SJSA1 (cell line): Measurements from ENCODE around the gene HOXB4. TPM values are rescaled to one million over a fixed set of nuclear protein-coding genes. Genes with fewer than 3 reads are reported as not detected.

Source experiments
- total RNA-seq: library from RNA; depleted of rRNA; stranded (reverse); fragments of >200 nt; shearing (Covaris generic); gene quantifications from 2 replicates; pipeline ENCODE4 v1.2.3, GENCODE V29; 2014; rRNA removed

Gene HOXB4
- total RNA-seq, 1 experiment from 2014 or later, result 3.2 TPM

Other genes with a start within 250 kb of the HOXB4 start
- 1.3 and 6.8 TPM in 2 replicates for gene SKAP1, start 148.1 kb downstream of the HOXB4 start, total RNA-seq
- gene HOXB1, start 47.3 kb downstream of the HOXB4 start, total RNA-seq, result not detected in 2 replicates
- gene HOXB2, start 33.2 kb downstream of the HOXB4 start, total RNA-seq, result 4.2 and 10.5 TPM in 2 replicates
- gene HOXB3, start 11.9 kb upstream of the HOXB4 start, total RNA-seq, result 1.4 and 5.2 TPM in 2 replicates
- 0.05 and 1.2 TPM in 2 replicates for gene HOXB5, start 15.4 kb upstream of the HOXB4 start, total RNA-seq
- gene HOXB6, start 26.6 kb upstream of the HOXB4 start, total RNA-seq, result 4.8 and 7.1 TPM in 2 replicates
- gene HOXB7, start 32.7 kb upstream of the HOXB4 start, total RNA-seq, result 23.0 and 28.4 TPM in 2 replicates
- gene HOXB8, start 36.9 kb upstream of the HOXB4 start, total RNA-seq, result not detected in 2 replicates
- 0.11 TPM in 1 of 2 replicates, not detected in the other for gene HOXB9, start 48.0 kb upstream of the HOXB4 start, total RNA-seq
- gene PRAC1, start 144.2 kb upstream of the HOXB4 start, total RNA-seq, result not detected in 2 replicates
- not detected in 2 replicates for gene PRAC2, start 144.8 kb upstream of the HOXB4 start, total RNA-seq
- gene HOXB13, start 150.4 kb upstream of the HOXB4 start, total RNA-seq, result not detected in 2 replicates
- not detected in 2 replicates for gene TTLL6, start 238.9 kb upstream of the HOXB4 start, total RNA-seq